Cerebellar nuclear complex (tissue), 1 donor: ENCODE results near the gene PRKAG1.

Experiments
- DNase-seq, 2 experiments: peaks; one replicate each; lab custom pipeline; 2025; lab: John Stamatoyannopoulos, UW

Gene PRKAG1

DNA sequence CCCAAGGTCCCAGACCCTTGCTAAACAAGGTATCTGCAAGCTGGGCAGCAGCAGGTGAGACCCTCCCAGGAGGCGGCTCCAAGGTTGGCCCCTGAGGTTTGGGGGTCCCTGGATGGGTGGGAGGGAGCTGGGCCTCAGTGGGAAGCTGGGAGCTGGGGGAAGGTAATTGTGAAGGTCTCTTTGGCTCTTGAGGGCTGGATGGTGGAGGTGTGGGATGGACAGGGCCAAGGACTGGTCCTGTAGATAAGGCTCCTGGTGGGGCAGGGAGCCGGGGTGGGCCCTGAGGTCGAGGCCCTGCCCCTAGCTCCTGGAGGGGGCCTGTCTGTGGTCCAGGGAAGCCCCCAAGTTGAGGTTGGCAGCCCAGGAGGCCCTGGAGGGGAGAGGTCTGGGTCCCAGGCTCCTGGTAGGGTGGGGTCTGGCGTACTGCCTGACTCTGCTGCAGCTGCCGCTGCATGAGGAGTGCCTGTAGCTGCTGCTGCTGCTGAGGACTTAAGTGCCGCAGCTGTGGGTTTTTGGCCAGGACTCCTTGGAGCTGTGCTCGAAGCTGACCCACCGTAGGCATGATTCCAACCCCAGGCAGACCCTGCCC is 13.1 kb upstream of the PRKAG1 start:
- DNase-seq: no peak

DNA sequence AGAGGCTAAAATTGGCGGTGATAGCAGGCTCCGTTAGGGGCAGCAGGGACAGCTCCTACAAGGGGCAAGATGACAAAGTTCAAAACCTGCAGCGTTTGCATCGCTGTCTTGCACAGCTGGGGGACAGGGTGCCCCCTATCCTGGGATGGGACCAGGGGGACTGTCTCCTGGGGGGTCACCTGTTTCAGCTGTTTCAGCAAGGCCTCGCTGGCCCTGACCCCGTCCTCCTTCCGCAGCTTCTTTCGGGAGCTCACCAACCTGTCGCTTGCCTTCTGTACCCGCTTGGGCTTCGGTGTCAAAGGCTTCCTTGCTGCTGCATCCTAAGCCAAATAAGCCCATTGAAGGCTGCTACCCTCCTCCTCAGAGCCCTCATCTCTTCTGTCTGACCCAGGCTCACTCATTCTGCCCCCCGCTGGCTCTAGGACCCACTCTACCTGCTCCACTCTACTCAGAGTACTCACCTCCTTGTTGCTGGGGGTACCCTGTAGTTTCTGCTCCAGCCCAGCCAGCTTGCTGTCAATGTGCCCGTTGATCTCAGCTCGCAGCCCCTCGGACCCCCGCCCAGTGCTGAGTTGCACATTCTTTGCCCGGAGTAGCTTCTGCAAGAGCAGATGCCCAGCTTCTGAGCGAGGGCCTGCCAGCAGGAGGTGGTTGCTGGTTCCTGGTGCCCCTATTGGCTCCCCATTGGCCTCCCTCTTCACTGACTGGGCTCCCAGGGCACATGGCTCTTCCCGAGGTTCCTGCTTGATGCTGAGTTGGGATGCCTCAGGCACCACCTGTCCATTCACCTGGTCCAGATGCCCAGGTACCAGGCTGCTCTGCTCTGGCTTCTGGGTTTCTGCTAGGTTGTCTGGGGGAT is 12.4 kb upstream of the PRKAG1 start:
- no peak for DNase-seq

DNA sequence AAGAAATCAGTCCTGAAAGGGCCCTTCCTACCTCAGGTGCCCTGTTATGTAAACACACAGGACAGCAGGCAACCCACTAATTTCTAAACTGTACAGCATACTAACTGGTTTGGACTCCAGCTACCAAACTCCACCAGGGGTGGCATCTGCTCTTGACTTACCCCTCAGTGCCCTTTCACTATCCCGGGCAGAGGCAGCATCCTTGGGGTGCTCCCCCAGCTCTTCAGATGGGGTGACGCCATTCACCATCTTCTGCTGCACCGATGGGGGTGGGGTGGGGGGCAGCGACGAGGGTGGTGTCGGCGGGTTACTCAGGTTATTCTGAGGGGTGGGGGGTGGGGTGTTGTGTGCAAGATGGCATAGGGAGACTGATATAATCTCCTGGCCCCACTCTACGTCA is 11.5 kb upstream of the PRKAG1 start:
- DNase-seq: no peak

DNA sequence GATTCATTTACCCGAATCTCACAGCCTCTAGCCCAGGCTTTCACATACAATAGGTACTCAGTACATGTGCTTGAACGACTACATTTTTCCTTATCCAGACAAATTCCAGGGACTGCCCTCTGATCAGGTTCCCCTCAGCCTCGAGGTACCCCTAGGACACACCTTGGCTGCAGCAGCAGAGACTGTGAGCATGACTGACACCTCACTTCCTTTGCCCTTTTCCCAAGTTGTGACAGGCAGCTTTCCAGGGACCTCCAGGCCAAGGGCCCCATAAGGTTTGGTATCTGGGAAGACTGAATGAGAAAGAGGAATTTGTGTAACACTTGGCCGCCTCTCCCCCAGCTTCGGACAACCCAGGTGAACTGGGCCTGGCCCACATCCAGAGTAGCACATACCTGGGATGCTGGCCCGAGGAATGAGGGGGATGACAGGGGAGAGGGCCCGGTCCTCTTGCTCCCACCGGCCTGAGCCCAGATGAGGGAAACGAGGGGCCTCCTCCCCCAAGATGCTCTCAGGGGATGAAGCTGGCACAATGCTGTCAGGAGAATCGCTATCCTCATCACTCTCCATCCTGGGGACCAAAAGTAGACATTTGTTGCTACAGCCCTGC is 10.2 kb upstream of the PRKAG1 start:
- no peak for DNase-seq

DNA sequence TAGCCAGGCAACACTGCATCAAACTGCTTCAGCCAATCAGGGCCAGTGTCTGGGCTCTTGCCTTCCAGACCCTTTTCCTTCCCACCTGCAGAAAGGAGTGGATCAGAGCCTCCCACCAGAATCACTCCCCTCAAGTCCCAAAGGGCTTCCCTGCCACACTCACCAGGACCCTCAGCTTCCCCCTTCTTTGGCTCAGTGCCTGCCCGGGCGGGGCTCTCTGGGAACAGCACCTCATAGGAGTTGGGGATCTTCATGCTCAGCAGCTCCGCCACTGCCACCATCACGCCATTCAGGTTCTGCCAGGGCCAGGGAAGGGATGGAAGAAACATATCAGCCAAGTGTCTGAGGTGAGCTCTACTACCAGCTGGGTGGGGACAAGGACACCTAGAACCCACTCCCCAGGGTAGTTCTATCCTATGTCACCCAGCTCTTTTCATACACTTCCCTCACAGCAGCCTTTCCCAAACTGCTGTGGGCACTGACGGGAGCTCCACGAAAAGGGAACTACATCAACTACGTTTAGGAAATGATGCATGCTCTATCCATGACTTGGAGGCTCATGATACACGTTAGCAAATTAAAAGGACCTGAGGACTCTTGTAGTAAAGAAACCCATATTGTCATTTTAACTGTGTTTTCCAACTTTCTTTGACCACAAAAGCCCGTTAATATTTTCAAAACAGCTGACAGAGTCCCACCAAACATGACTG is 9.4 kb upstream of the PRKAG1 start:
- DNase-seq: no peak

DNA sequence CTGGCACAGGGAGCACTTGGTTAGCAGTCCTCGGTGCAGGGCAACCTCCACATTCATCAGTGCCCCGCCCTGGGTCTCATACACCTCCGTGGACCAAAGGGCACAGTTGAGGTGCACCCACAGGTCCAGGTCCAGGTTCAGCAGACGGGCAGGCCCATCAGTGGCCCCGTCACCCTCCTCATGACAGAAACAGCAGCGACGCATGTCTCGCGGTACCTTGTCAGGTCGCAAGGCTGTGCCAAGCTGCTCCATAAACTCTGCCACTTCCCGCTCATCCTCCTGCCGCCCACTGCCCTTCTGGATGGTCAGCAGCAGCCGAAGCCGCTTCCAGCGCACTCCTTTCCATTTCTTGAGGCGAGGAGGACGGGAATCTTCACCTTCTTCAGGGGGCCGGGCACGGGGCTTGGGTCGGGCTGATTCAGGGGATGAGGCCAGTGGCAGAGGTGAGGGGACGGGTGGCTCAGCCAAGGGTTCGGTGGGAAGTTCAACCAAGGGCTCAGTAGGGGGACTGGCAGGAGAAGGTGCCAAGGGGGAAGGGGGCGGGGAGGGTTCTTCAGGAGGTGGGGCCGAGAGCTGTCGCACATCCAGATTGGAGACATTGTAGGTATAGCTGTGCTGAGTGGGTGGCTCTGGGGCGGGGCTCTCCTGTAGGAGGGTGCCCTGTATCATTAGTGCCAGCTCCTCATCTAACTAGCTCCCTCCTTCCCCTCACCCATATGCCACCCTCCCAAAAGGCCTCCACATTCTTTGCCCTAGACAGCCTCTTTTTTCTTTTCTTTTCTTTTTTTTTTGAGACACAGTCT is 8.3 kb upstream of the PRKAG1 start:
- no peak for DNase-seq

DNA sequence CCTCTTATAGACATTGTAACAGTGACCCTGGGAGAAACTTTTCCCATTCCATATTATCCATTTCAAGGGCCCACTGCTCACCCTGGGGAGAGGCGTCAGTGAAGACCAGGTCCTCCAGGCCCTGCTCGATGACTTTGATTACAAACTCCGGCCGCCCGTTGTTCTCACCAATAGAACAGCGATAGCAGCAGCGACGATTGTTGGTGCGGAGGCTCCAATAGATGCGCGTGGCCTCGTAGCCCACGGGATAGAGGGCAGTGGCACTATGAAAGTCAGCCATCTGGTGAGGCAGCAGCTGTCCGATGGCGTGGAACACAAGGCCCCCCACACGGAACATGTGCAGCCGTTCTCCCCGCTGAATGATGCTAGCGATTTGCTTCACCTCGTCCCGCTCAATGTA is 7.5 kb upstream of the PRKAG1 start:
- no peak for DNase-seq

DNA sequence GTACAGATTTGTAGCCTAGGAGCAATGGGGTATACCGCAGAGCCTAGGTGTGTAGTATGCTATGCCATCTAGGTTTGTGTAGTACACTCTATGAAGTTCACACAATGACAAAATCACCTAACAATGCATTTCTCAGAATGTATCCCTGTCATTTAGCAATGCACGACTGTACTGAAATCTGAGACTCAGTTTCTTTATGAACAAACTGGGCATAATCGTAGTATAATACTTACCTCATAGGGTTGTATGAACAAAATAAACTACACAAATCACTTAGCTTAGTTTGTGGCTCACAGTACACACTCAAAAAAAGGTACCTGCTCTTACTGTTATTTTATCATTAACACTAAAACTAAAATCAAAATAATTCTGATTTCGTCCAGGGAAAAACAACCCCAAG is 6.9 kb upstream of the PRKAG1 start:
- no peak for DNase-seq

DNA sequence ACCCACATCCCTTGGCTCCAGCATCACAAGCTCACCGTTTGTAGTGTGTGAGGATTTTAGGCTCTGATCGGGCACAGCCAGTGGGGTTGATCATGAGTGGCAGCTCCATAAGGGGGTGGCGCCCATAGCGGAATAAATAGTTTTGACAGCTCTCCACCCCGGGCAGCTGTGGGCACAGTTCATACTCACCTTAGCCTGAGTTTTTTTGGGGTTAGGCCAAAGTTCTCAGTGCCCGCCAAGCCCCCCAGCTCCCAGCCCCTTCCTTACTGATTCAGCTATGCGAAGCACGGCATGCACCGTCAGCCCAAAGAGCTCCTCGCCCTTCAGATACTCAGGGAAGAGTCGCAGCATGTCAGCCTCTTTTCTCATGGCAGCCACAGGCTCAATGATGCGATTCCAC is 6.0 kb upstream of the PRKAG1 start:
- DNase-seq: no peak

DNA sequence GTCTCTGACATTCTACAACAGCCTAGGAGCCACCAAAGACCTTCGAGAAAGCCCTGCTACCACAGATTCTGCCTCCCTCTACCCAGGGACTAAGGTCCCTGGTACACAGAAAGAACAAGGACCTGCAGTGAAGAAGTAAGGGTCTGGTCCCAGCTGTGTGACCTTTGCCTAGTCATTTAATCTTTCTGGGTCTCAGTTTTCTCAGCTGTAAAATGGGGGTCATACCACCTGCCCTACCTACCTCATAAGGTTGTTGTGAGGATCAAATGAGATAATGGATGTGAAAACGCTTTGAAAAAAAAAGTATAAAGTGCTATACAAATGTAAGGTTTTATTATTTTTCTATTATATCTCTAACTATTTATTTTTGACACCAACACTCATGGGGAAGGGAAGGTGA is 5.2 kb upstream of the PRKAG1 start:
- DNase-seq: no peak

DNA sequence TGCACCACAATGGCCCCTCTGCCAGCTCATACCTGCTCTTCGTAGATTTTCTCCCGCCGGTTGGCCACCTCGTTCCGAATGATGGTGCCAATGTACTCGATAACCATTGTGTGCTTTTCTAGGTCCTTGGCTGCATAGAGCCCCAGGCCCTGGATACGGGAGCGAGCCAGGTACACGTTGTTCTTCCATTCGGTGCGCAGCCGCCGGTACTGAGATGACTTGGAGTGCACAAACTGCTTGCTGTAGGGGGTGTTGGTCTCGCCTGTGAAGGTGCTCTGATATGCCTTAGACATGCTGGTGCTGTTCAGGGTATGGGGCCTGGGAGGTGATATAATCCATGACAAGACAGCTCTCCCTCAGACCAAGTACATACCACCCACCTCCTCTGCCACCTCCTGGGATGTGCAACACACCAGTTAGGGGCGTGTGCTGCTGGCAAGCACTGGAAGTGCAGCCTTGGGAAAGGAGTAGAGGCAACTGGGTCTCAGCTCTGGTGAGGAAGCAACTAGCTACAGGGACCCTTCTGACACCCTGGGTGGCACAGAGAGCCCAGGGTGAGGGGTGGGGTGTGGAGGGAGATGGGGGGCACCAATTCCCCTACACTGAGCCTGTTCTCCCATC is 4.1 kb upstream of the PRKAG1 start:
- no peak for DNase-seq

DNA sequence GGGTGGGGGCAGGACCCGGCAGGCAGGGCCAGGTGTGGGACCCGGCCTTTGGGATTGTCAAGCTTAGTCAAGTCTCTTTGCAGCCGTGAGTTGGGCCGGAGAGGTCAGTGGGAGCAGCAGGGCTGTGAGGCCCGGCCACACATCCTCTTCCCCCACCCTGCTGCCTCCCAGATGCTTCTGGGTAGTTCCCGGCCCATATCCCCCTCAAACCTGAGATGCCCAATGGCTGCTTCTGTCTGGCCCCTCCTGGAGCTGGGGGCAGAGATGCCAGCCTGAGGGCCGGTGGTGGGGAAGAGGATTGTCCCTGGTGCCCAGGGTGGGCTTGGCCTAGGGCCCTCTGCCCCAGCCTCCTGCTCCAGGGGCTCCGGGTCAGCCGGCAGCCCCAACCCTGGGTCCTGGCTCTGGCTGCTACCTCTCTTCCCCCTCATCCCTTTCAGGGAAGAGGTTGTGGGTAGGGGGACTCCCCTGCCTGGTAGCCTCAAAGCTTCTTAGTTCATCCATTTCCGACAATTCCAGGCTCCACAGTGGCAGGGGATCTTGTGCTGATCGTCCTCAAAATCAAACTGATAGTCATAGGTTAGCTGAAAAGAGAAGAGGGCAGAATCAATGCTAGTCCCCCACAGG is 2.8 kb upstream of the PRKAG1 start:
- DNase-seq: no peak

DNA sequence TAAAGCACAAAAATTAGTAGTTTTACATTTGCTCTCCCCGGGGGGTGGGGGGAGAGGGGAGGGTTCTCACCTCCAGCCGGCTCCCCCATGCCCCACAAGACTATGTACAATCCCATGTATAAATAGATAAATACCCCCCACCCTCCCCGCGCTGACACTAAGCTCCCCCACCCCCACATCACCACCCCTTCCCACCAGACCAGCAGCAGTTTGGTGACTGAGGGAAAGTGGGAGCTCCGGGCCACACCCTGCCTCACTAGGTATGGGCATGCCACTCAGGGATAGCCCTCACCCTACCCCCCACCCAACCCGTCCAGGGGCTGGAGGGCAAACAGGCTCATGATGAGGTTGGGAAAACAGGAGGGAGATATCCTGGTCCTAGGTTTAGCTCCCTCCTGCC is 1.9 kb upstream of the PRKAG1 start:
- DNase-seq: no peak

DNA sequence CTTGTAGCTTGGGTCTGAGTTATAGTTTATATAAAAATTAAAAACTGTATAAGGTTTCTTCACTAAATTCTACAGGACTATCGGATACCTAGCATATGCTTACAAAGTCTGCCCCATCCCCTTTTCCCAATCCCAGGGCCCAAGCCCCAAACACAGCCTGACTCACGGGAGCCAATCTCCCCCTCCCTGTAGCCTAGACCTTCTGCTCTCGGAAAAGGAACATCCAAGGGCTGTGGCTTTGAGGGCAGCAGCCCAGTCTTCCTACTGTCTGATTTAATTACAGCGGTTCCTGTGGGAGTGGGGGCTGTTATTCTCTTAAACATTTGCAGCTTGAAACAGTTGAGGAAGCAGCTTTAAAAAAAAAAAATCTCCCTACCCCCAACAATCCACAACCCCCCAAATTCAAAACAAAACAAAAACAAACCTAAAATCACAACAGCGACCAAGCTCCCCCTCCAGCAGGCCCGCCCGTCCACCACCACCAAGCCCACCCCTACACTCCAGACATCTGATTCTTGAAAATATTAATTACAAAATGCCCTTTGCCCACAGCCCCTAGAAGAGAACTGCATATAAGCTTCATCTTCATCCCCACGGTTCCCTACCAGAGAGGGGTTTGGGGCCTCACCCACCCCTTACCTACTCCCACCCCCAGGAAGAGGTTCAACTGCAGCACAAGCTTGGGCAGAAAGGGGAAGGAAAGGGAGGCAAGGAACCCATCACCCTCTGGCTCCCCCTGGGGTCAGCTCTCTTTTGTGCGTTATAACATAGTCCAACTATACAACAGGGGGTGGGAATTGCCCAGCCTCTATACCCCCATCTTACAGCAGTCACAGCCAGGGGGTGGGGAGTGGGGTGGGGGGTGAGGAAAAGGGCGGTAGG is 1.1 kb upstream of the PRKAG1 start:
- no peak for DNase-seq

DNA sequence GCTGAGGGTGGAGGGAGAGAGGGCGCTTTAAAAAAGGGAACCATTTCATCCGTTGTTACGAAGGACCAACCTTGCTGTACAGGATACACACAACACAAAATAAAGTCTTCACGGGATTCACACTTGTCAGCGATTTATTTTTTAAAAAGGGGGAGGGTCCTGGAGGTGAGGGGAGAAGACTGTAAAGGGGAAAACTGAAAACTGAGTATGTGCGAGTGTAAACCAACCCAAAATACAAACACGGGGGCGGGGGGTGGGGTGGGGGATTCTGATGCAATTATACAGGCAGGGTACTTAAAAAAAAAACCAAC is 499 bp upstream of the PRKAG1 start:
- DNase-seq: no peak

DNA sequence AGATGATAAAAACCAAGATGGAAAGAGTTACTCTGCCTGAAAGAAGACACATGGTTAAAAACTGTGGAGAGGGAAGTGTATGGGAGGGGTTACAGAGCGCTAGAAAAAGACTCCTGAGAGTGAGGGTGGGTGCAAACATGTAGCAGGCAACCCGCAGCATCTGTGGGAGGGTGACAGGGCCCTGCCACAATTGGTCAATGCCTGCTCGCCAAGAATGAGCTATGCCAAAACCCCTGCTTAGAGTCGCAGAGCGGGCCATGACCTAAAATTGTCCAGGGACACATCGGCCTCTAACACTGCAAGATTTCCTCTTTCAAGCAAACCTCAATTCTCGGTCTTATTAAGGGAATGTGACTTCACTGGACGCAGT is 700 bp downstream of the PRKAG1 start:
- no peak for DNase-seq

DNA sequence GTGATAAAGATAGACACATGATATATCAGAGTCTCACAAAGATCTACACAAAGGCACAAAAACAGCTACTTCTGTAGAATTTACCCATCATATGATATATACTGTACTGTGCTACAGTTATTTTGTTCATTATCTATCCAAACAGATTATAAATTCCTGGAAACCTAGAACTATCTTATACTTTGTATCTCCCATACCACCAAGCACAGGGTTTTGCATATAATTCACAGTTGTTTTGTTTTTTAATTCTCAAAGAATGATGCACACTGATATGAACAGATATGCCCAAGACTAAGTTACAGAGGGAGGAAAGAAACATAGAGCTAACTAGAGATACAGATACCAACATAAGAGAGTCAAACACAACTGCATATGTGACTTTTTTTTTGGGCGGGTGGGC is 3.4 kb downstream of the PRKAG1 start:
- DNase-seq: no peak

DNA sequence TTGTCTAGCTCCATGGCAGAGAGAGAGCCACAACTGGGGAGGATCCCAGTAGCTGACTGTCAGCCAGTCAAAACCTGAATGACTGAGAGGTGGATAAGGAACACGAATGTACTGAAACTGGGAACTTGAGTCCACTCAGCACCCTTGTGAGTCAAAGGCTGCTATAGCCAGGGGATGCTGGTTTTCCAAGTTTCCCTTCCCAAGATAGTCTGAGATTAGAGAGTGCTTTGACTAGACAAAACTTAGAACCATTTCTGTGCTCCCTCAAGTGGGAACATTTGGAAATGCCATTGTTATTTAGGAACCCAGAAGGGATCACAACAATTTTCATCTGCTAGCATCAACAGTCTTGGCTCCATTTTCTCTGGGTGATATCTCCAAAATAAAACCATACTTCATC is 4.0 kb downstream of the PRKAG1 start:
- no peak for DNase-seq

DNA sequence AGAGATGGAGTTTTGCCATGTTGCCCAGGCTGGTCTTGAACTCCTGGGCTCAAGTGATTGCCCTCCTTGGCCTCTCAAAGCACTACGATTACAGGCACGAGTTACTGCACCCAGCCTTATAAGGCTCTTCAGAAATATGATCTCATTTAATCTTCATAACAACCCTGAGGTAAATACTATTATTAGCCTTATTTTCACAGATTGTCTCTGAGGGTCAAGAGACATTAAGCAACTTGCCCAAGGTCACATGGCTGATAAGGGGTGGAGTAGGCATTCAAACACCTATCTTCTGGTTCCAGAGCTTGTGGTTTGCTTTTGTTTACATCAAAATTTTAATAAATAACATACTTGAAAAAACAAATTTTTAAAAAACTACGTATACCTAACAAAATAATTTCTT is 5.1 kb downstream of the PRKAG1 start:
- DNase-seq: no peak

DNA sequence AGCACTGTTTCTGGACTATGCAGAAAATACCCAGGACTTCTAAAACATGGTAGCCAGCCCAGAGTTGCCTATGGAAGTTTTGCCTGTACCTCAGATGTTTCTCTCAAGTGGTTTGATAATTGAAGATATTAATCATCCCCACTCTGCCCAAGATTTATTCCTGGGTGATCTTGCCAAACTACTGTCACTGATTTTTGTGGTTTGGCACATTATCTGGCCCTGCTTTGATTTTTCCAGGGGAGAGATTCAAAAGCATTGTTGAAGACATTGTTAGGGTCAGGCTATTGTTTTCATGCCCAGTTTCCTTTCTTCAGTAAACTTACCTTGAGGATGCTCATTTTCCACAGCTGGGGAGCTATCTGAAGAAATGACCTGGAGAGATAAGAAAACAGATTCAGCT is 5.8 kb downstream of the PRKAG1 start:
- DNase-seq: no peak
